GM19328 (cell line): Measurements from ENCODE around the gene THTPA.
"Not testable (repeated sequence)": the region's sequence is repeated elsewhere in the genome, so short reads cannot be mapped to it uniquely, and the experiment has no call there.

Experiments used
- ATAC-seq: cut with Tn5 transposase; IDR thresholded peaks from one replicate; pipeline ENCODE4 v1.9.1; 2021; ENCODE audit warnings: mild to moderate bottlenecking, moderate library complexity; ENCODE audit not compliant: unreplicated experiment

THTPA gene

GRCh38 chr14:23582906-23583760 lies 27.1 kb downstream of the THTPA start:
- no peak for ATAC-seq

- not testable (repeated sequence) for ATAC-seq
These were observed 27.9 kb downstream of the THTPA start for GRCh38 chr14:23583761-23584526.

DNA sequence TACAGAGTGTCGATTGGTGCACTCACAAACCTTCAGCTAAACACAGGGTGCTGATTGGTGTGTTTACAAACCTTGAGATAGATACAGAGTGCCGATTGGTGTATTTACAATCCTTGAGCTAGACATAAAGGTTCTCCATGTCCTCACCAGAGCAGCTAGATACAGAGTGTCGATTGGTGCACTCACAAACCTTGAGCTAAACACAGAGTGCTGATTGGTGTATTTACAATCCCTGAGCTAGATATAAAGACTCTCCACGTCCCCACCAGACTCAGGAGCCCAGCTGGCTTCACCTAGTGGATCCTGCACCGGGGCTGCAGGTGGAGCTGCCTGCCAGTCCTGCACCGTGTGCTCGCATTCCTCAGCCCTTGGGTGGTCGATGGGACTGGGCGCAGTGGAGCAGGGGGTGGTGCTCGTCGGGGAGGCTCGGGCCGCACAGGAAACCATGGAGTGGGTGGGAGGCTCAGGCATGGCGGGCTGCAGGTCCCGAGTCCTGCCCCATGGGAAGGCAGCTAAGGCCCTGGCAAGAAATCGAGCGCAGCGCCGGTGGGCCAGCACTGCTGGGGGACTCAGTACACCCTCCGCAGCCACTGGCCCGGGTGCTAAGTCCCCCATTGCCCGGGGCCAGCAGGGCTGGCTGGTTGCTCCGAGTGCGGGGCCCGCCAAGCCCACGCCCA lies 28.6 kb downstream of the THTPA start:
- ATAC-seq: not testable (repeated sequence)

DNA sequence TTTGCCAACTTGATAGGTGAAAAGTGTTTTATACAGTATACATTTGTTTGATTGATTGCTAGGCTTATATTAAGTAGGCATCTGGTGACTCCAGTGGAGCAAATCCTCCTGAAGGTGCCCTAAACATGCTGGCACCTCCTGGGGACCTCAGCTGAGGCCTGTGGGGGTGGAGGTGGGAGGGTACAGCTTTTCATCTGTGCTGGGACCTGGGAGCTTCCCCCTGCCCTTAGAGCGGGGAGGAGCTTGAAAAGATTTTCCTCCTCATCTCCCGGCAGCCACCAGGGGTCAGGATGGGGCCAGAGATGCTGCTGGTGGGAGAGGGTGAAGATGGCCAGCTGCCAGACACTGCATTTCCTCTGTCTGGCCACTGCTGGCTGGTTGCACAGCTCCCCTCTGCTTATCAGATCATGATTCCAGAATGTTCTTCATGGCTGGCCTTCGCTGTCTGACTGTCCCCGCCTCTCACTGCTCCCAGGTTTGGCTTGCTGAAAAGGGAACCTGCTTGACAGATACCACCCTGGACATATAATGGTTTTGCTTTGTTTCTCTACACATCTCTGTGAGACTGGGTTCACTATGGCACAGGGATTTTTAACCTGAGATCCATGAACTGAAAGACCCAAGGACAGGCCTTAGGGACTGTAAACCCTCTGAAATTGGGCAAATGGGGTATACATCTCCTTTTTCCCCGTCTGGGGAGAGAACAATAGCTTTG lies 33.0 kb downstream of the THTPA start:
- ATAC-seq: peak; percentile 80

GRCh38 chr14:23589606-23590005 lies 33.5 kb downstream of the THTPA start:
- ATAC-seq: no peak

DNA sequence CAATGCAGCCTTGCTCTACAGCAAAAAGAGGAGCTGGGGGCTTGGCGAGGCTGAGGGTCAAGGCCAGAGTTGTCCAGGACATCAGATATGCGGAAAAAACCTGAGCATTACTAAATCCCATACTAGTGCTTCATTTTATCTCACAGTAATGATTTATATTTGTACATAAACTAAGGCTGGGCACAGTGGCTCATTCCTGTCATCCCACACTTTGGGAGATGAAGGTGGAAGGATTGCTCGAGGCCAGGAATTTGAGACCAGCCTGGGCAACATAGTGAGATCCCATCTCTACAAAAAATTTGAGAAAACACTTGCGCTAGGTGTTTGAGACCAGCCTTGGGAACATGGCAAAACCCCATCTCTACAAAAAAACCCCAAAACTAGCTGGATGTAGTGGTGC lies 34.1 kb downstream of the THTPA start:
- ATAC-seq: no peak

- not testable (repeated sequence) for ATAC-seq
These were observed 38.1 kb downstream of the THTPA start for GRCh38 chr14:23594191-23594590.

- ATAC-seq: no peak
These were observed 44.2 kb downstream of the THTPA start for GRCh38 chr14:23600322-23600707.

DNA sequence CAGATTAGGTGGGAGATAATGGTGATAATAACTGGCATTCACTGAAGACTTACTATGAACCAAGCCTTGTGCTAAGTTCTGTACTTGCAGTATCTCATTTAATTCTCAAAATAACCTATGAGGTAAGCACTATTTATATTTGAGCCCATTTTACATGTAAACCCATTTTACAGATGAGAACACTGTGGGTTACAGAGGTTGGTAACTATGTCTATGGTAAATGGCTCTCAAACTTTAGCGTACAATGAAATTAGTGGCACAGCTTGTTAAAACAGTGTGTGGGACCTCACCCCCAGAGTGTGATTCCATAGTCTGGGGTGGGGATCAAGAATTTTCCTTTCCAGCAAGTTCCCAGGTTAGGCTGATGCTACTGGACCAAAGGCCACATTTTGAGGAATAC lies 44.7 kb downstream of the THTPA start:
- no peak for ATAC-seq

DNA sequence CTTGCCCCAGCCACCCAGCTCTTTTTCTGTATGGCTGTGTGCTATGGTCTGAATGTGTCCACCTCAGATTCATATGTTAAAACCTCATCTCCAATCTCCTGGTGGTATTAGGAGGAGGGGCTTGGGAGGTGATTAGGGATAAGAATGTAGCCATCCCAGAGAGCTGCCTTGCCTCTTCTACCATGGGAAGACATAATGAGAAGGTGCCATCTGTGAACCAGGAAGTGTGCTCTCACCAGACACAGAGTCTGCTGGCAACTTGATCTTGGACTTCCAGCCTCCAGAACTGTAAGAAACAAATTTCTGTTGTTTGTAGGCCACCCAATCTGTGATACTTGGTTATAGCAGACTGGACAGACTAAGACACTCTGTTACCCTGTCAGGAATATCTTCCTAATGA lies 45.4 kb downstream of the THTPA start:
- no peak for ATAC-seq

- ATAC-seq: no peak
These were observed 45.7 kb downstream of the THTPA start for GRCh38 chr14:23601845-23602180.

- no peak for ATAC-seq
These were observed 46.4 kb downstream of the THTPA start for GRCh38 chr14:23602181-23603095.

- ATAC-seq: no peak
These were observed 47.0 kb downstream of the THTPA start for GRCh38 chr14:23603103-23603502.

DNA sequence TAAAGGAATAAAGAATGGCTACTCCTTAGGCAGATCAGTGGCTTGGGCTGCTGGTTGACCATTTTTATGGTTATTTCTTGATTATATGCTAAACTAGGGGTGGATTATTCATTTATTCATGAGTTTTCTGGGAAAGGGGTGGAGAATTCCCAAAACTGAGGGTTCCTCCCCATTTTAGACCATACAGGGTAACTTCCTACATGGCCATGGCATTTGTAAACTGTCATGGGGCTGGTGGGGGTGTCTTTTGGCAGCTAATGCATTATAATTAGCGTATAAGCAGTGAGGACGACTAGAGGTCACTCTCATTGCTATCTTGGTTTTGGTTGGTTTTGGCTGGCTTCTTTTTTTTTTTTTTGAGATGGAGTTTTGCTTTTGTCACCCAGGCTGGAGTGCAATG lies 48.1 kb downstream of the THTPA start:
- ATAC-seq: no peak

DNA sequence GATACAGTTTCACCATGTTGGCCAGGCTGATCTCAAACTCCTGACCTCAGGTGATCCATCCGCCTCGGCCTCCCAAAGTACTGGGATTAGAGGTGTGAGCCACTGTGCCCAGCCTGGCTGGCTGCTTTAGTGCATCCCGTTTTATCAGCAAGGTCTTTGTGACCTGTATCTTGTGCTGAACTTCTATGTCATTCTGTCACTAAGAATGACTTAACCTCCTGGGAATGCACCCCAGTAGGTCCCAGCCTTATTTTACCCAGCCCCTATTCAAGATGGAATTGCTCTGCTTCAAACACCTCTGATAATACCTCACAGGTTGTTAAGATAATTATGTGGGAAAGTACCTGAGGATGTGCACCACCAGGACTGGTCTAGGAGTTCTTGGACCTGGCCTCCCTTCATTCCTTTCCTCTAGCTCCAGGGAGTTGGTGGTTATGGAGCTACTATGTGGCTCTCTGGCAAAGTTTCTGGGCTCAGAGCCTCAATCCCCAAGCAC lies 48.7 kb downstream of the THTPA start:
- no peak for ATAC-seq

DNA sequence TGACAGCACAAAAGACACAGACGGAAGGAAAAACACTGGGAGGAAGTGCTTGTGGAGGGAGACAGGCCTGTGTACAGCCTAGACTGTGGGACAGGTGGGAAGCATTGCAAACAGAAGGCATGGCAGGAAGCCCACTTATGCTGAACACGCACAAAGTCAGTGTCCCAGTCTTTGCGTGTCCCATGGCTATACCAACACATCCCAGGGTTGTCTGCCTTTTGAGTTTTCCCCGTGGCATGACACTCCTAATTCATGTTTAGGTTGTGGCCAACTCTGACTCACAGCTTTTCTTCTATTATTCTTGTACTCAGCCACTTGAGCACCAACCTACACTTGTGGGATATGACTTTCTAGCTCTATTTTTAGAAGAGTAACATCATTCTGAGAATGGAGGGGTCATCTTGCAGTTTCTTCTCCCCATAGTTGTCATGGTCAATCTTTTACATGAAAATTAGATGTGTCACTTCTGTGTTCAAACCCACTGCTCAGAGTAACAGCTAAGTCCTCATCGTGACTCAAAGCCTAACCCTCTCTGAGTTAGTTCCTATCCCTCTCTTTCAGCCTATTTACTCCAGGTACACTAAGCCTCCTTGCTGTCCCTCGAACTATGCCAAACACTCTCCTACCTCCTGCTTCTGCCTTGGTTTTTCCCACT lies 50.0 kb downstream of the THTPA start:
- ATAC-seq: peak; percentile 78

GRCh38 chr14:23608454-23608853 lies 52.4 kb downstream of the THTPA start:
- no peak for ATAC-seq

- no peak for ATAC-seq
These were observed 52.9 kb downstream of the THTPA start for GRCh38 chr14:23609001-23609400.

- ATAC-seq: not testable (repeated sequence)
These were observed 53.5 kb downstream of the THTPA start for GRCh38 chr14:23609411-23610089.
